B cell (primary cell): ENCODE results near the gene RAB6A.
"Not testable (repeated sequence)": the region's sequence is repeated elsewhere in the genome, so short reads cannot be mapped to it uniquely, and the experiment has no call there.

Source experiments
- CTCF ChIP-seq: fragments of 200-600 bp; IDR thresholded peaks from one replicate; pipeline ENCODE4 v1.8.0; 2022; ENCODE audit warnings: antibody characterized with exemption, mild to moderate bottlenecking
- EZH2 ChIP-seq: IDR thresholded peaks from 2 replicates; pipeline ENCODE4 v1.6.1; 2012; ENCODE audit warnings: borderline replicate concordance, low read depth, mild to moderate bottlenecking, moderate library complexity, low read length; ENCODE audit not compliant: insufficient read depth, poor library complexity, severe bottlenecking

- not testable (repeated sequence) for TF ChIP-seq CTCF, EZH2
Observed at GRCh38 chr11:73732936-73733335, 27.9 kb downstream of the RAB6A start.
